HTR-8/SVneo (cell line): ENCODE results near the gene AFF3.
A peak's percentile ranks its signal among the peaks of the same experiment; 100 is the strongest.

Experiments used
- DNase-seq: peaks from one replicate; pipeline ENCODE4 v3.0.0; 2011; ENCODE audit warnings: low spot score, mixed read lengths; ENCODE audit not compliant: insufficient read length
- FAIRE-seq: peaks from 2 replicates; lab custom pipeline; 2011; peaks lifted over from hg19 to GRCh38; lab: Jason Lieb, UNC

The AFF3 gene

DNA sequence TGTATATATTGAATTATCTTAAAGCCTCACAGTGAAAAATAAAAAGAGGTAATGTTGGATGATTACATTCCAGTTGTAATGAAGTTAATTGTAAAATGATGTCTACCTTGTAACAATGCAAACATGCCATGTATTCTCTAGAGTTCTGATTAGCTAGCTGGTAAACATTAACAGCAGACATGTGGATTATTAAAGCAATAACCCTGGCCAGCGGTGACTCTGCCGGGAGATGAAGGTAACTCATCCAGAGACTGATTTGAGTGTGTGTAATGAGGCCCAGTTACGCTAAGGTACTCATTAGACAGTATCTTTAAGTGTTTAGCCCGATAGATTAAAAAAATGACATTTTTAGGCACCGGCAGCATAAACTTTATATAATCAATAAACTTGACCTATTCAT lies 573.0 kb downstream of the AFF3 start:
- no peak for FAIRE-seq
- DNase-seq: no peak

DNA sequence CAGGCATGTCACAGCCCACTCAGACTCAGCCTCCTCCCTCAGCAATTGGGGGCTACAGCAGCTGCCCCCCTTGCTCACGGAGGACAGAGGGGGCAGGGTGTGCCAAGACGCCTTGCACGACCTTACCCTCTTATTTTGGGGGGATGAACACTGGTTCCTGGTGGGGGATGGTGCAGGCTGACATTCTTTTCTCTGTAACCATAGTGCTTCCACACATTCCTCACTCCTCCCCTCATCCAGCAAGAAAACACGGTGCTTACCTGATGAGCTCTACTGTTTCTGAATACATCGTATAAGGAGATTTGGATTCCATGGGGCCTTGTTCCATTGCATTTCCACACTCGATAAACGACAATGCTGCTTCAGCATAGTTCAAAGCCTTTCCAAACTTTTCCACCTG lies 577.2 kb downstream of the AFF3 start:
- FAIRE-seq: no peak
- DNase-seq: no peak

- no peak for FAIRE-seq
- no peak for DNase-seq
Measured at GRCh38 chr2:99562516-99562915, 579.9 kb downstream of the AFF3 start.

GRCh38 chr2:99561804-99562203 lies 580.6 kb downstream of the AFF3 start:
- FAIRE-seq (no peak), DNase-seq (no peak)

- DNase-seq (peak; percentile 85), FAIRE-seq (peak; percentile 20)
Measured at GRCh38 chr2:99559075-99559662, 583.2 kb downstream of the AFF3 start.

DNA sequence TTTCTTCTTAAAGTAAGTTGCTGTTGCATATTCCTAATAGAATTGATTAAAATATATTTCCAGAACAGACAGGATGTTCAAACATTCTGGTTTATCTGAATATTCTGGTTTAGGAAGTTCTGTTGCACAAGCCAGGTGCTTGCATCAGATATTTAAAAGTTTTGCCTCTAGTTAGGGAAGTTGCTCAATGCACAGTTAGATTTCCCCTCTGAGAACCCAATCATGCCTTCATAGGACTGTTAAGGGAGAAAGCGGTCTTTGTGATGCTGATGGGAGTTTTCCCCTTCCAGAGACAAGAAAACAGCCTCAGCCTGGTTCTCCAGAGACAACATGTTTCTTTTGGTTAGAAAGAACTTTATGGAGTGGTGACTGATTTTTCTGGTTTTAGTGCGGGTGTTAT lies 587.0 kb downstream of the AFF3 start:
- no peak for DNase-seq

DNA sequence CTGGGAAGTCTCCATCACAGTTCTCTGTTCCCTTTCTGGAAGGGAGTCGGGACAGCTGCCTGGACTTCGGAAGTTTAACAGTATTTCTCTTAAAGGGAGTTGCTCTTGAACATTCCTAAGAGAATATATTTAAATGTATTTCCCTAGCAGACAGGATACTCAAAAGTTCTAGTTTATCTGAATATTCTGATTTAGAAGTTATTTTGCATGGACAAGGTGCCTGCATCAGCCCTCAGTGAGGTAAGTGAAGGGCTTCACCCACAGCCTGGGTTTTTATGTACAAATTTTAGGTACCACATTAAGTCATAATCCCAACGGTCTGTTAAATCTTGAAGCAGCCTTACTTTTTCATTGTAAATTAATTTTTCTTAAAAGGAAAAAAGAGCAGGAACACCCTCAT lies 587.5 kb downstream of the AFF3 start:
- FAIRE-seq (no peak), DNase-seq (no peak)

More for the DNA sequence above, 587.0 kb downstream of the AFF3 start:
- FAIRE-seq: no peak

- DNase-seq (no peak), FAIRE-seq (no peak)
Measured at GRCh38 chr2:99554238-99554637, 588.2 kb downstream of the AFF3 start.

DNA sequence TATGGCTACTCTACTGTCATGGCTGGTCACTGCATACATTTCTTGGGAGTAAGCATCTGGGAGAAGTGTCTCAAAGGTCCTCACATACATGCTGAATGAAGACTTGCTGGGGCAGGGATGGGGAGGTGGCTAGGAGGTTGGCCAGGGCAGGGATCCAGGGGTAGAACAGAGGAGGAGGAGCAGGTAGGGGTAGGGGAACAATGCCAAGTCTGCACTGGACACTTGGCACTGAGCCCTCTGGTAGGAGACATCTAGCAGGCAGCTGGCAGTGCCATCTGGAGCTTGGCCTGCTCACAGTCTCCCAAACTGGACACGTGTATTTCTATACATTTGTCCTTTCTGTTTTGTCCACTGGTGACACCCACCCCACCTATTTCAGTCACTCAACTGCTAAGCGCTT lies 589.9 kb downstream of the AFF3 start:
- no peak for FAIRE-seq
- no peak for DNase-seq

- FAIRE-seq (no peak), DNase-seq (no peak)
Measured at GRCh38 chr2:99550368-99550767, 592.0 kb downstream of the AFF3 start.

GRCh38 chr2:99545604-99546003 lies 596.8 kb downstream of the AFF3 start:
- no peak for DNase-seq
- no peak for FAIRE-seq

DNA sequence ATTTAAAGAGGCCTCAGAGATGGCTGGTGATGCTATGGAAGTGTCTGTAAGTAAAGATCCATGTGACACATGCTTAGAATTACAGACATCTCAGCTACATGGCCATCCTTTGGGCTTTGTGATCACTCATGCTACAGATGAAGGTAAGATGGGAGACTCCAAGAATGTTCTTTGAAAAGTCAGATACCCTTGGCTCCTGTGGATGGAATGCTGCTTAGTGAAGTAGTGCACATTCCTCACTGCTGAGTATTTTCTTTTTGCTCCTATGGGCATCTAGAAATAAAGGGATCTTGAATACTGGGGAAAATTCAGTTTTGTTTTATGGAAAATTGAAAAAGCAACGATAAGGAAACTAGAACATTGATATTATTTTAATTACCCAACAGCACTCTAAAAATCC lies 597.3 kb downstream of the AFF3 start:
- FAIRE-seq (no peak), DNase-seq (no peak)

DNA sequence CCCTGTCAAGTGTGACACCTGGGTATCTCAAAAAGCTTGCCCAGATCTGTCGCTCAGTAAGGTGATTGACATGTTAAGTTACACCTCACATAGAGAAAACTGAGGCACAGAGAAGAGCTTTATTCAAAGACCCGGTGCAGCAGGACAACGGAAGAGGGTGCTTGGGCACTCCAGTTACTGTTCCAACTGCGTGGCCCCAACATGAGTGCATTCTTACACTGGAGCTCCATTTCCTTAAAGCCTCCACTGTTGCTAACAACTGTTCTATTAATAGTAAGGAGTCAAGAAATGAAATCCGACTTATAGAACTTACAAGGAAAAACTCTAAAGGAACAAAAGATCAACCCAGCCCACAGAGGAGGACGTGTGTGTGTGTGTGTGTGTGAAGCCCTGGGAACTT lies 597.8 kb downstream of the AFF3 start:
- FAIRE-seq (no peak), DNase-seq (no peak)

DNA sequence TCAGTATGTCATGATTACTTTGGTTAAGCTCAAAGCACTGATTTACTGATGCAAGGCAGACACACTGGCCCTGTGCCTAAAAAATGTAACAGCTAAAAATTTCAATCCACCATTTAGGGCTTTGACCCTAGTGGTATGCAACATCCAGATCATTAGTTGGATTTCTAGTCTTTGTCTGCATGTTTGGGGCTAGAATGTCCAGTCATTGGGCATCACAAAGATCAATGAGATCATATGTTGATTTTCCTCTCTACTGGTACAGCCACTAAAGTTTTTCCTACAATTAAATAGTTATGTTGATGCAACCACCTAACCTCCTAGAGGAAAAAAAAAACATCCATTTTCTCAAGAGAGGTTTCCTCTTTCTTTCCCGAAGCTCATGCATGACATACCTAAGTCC lies 599.1 kb downstream of the AFF3 start:
- no peak for DNase-seq
- no peak for FAIRE-seq

GRCh38 chr2:99537910-99538485 lies 604.4 kb downstream of the AFF3 start:
- FAIRE-seq: no peak
- DNase-seq: no peak

GRCh38 chr2:99524056-99524455 lies 618.3 kb downstream of the AFF3 start:
- DNase-seq (no peak), FAIRE-seq (no peak)

DNA sequence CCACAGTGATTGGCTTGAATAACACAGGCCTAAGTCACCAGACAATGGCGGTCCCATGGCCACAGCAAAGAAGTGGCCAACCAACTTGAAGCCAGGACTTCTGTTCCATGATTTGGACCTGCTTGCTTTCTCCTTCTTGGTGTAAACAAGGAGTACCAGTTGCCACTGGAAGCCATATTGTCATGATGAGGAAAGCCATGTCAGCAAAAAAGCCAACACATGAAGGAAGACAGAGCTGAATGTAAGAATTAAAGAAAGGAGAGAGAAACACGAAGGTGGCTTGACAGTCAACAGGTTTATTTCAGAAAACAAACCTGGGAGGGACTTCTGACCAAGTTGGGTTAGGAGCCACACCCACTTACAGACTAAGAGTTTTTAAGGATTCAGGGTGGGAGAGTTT lies 620.2 kb downstream of the AFF3 start:
- no peak for DNase-seq
- FAIRE-seq: no peak

GRCh38 chr2:99520813-99521212 lies 621.6 kb downstream of the AFF3 start:
- no peak for DNase-seq
- no peak for FAIRE-seq

DNA sequence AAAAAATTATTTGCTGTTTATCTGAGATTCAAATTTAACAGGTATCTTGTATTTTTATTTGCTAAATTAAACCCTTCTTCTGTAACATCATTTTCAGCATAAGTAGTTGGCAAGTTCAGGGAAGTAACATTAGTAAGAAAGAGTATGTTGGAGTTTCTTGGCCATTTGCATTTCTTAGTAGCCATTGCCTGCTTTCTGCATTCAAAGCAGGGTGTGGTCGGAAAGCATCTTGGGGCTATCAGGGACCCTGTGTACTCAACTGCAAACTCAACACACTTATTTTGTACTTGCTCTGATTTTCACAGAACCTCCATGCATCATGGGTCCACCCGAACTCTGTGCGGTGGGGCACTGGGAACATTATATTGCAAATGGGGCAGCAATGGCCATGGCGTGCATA lies 622.2 kb downstream of the AFF3 start:
- no peak for FAIRE-seq
- DNase-seq: no peak

GRCh38 chr2:99514357-99514756 lies 628.0 kb downstream of the AFF3 start:
- no peak for FAIRE-seq

DNA sequence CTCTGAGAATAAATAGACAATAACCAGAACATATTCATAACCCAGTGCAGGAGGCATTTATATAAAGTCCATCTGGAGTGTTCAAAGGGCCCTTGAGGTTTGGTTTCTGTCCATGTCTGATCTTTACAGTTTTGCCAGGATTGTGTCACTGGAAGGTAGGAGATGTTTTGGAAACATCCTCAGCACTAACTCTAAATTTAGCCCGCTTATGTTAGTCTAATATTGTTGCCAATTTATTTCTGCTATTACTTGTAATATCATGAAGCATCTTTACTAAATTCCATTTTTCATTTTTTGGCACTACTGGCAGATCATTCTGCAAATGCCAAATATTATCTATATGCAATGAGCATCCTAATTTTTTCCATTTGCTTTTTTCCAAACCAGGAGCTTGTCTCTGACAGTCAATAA lies 630.2 kb downstream of the AFF3 start:
- FAIRE-seq (no peak), DNase-seq (no peak)

More at GRCh38 chr2:99514357-99514756, 628.0 kb downstream of the AFF3 start:
- DNase-seq: no peak

DNA sequence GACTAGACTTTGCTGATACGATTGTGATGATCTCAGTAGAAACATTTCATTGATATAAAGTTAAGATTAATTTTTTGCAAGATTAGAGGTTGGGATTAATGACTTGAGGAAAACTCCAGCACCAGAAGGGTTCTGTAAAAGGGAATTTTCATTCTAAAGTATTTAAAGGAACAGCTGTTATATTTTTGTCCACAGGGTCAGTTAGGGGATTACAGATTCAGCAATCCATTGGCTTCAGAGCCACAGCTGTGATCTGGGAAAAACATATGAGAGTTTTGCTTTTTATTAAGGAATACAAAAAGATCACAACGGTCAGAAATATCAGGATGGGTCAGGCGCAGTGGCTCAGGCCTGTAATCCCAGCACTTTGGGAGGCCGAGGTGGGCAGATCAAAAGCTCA lies 633.0 kb downstream of the AFF3 start:
- no peak for DNase-seq
- no peak for FAIRE-seq
